ENCODE data around the gene HSPA1L.

DNA sequence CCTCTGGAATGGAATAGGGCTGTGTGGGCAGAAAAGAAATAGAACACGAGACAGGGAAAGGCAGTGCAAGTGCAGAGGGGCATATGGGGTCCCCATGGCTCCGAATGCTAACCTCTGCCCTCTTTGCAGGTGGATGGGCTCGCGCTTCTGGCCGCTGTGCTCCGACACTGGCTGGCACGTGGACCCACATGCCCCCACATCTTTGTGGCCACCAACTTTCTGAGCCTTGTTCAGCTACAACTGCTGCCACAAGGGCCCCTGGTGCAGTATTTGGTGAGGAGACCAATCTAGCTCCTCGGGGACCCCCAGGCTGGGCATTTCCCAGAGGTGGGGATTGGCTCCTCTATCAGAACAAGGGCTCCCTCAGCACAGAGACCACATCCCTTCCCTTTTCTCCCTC, 53.7 kb downstream of the HSPA1L start:
- TF ChIP-seq MXI1 (conservative IDR thresholded peaks at IDR 0.05; ENCODE audit: poor library complexity, severe bottlenecking) (no peak), SMC3 (conservative IDR thresholded peaks at IDR 0.05; ENCODE audit: poor library complexity) (no peak), EZH2 (IDR thresholded peaks at IDR 0.05; ENCODE audit: borderline replicate concordance, insufficient read depth, low read length, poor library complexity, severe bottlenecking) (no peak)
- TF ChIP-seq, protein P1, sequence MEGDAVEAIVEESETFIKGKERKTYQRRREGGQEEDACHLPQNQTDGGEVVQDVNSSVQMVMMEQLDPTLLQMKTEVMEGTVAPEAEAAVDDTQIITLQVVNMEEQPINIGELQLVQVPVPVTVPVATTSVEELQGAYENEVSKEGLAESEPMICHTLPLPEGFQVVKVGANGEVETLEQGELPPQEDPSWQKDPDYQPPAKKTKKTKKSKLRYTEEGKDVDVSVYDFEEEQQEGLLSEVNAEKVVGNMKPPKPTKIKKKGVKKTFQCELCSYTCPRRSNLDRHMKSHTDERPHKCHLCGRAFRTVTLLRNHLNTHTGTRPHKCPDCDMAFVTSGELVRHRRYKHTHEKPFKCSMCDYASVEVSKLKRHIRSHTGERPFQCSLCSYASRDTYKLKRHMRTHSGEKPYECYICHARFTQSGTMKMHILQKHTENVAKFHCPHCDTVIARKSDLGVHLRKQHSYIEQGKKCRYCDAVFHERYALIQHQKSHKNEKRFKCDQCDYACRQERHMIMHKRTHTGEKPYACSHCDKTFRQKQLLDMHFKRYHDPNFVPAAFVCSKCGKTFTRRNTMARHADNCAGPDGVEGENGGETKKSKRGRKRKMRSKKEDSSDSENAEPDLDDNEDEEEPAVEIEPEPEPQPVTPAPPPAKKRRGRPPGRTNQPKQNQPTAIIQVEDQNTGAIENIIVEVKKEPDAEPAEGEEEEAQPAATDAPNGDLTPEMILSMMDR (IDR thresholded peaks at IDR 0.05; ENCODE audit: poor library complexity, severe bottlenecking), result no peak
